GM21390 (cell line): ENCODE results near the gene INPP5D.

Source experiments
- ATAC-seq: cut with Tn5 transposase; IDR thresholded peaks from one replicate; pipeline ENCODE4 v1.9.1; 2021; ENCODE audit not compliant: unreplicated experiment

The INPP5D gene

GRCh38 chr2:233032551-233033320 is 27.4 kb upstream of the INPP5D start, which contains the start of gene NEU2:
TSS of gene NEU2 (plus strand) at chr2:233032672. CDS start at chr2:233032672, 0 bp downstream.
- ATAC-seq: no peak

- no peak for ATAC-seq
Measured at GRCh38 chr2:233033672-233034071, 26.5 kb upstream of the INPP5D start.

- no peak for ATAC-seq
Measured at GRCh38 chr2:233034091-233034882, 25.9 kb upstream of the INPP5D start.

- ATAC-seq: no peak
Measured at GRCh38 chr2:233035426-233036161, 24.5 kb upstream of the INPP5D start.

GRCh38 chr2:233036162-233036838 is 23.8 kb upstream of the INPP5D start:
- no peak for ATAC-seq

GRCh38 chr2:233037078-233037477 is 23.1 kb upstream of the INPP5D start:
- ATAC-seq: no peak

- ATAC-seq: no peak
Measured at GRCh38 chr2:233039212-233039845, 20.8 kb upstream of the INPP5D start.

GRCh38 chr2:233039846-233040530 is 20.2 kb upstream of the INPP5D start:
- ATAC-seq: no peak

GRCh38 chr2:233040571-233040970 is 19.6 kb upstream of the INPP5D start:
- ATAC-seq: no peak

GRCh38 chr2:233041722-233042323 is 18.3 kb upstream of the INPP5D start:
- no peak for ATAC-seq

GRCh38 chr2:233042549-233042948 is 17.6 kb upstream of the INPP5D start:
- no peak for ATAC-seq

- no peak for ATAC-seq
Measured at GRCh38 chr2:233044974-233045605, 15.1 kb upstream of the INPP5D start.

GRCh38 chr2:233047206-233047605 is 12.9 kb upstream of the INPP5D start:
- ATAC-seq: no peak

GRCh38 chr2:233047667-233048066 is 12.5 kb upstream of the INPP5D start:
- ATAC-seq: no peak

- ATAC-seq: no peak
Measured at GRCh38 chr2:233048569-233049193, 11.5 kb upstream of the INPP5D start.

- no peak for ATAC-seq
Measured at GRCh38 chr2:233049194-233049761, 10.9 kb upstream of the INPP5D start.

GRCh38 chr2:233051241-233052149 is 8.6 kb upstream of the INPP5D start:
- ATAC-seq: no peak
